HG02973 (cell line): ENCODE results near the gene PHACTR4.
"Not testable (repeated sequence)": the region's sequence is repeated elsewhere in the genome, so short reads cannot be mapped to it uniquely, and the experiment has no call there.

Source experiments
- ATAC-seq: cut with Tn5 transposase; IDR thresholded peaks from one replicate; pipeline ENCODE4 v1.9.1; 2021; ENCODE audit warnings: moderate library complexity; ENCODE audit not compliant: unreplicated experiment

The PHACTR4 gene

GRCh38 chr1:28370239-28371009, 884 bp downstream of the PHACTR4 start:
- peak; percentile 17 for ATAC-seq

- ATAC-seq, result no peak
Observed at GRCh38 chr1:28371010-28371377, 1.5 kb downstream of the PHACTR4 start.

- not testable (repeated sequence) for ATAC-seq
Observed at GRCh38 chr1:28373450-28373849, 3.9 kb downstream of the PHACTR4 start.

- ATAC-seq, result no peak
Observed at GRCh38 chr1:28374297-28374696, 4.8 kb downstream of the PHACTR4 start.

- ATAC-seq, result not testable (repeated sequence)
Observed at GRCh38 chr1:28375598-28375997, 6.1 kb downstream of the PHACTR4 start.

- ATAC-seq, result not testable (repeated sequence)
Observed at GRCh38 chr1:28376195-28376594, 6.7 kb downstream of the PHACTR4 start.

GRCh38 chr1:28378906-28379305, 9.4 kb downstream of the PHACTR4 start:
- no peak for ATAC-seq

GRCh38 chr1:28380394-28380793, 10.9 kb downstream of the PHACTR4 start:
- no peak for ATAC-seq

GRCh38 chr1:28383785-28384184, 14.2 kb downstream of the PHACTR4 start:
- ATAC-seq, result not testable (repeated sequence)

GRCh38 chr1:28392027-28392652, 22.6 kb downstream of the PHACTR4 start:
- no peak for ATAC-seq

GRCh38 chr1:28394136-28394535, 24.6 kb downstream of the PHACTR4 start:
- ATAC-seq, result no peak

- ATAC-seq, result no peak
Observed at GRCh38 chr1:28395181-28395580, 25.6 kb downstream of the PHACTR4 start.

GRCh38 chr1:28401760-28402159, 32.2 kb downstream of the PHACTR4 start:
- no peak for ATAC-seq

- ATAC-seq, result no peak
Observed at GRCh38 chr1:28409090-28409489, 39.5 kb downstream of the PHACTR4 start.

- no peak for ATAC-seq
Observed at GRCh38 chr1:28411656-28412055, 42.1 kb downstream of the PHACTR4 start.

- no peak for ATAC-seq
Observed at GRCh38 chr1:28412731-28413130, 43.2 kb downstream of the PHACTR4 start.

GRCh38 chr1:28416509-28417194, 47.1 kb downstream of the PHACTR4 start:
- ATAC-seq, result no peak

GRCh38 chr1:28417441-28417922, 47.9 kb downstream of the PHACTR4 start:
- no peak for ATAC-seq

- ATAC-seq, result no peak
Observed at GRCh38 chr1:28417926-28418637, 48.5 kb downstream of the PHACTR4 start.

- ATAC-seq, result no peak
Observed at GRCh38 chr1:28421744-28422143, 52.2 kb downstream of the PHACTR4 start.

GRCh38 chr1:28426831-28427230, 57.3 kb downstream of the PHACTR4 start:
- ATAC-seq, result no peak
